GM21723 (cell line): Measurements from ENCODE around the gene PDS5A.
"Not testable (repeated sequence)": the region's sequence is repeated elsewhere in the genome, so short reads cannot be mapped to it uniquely, and the experiment has no call there.

ENCODE experiments used
- ATAC-seq: cut with Tn5 transposase; IDR thresholded peaks from one replicate; pipeline ENCODE4 v1.9.1; 2021; ENCODE audit warnings: mild to moderate bottlenecking, moderate library complexity; ENCODE audit not compliant: unreplicated experiment

PDS5A gene

DNA sequence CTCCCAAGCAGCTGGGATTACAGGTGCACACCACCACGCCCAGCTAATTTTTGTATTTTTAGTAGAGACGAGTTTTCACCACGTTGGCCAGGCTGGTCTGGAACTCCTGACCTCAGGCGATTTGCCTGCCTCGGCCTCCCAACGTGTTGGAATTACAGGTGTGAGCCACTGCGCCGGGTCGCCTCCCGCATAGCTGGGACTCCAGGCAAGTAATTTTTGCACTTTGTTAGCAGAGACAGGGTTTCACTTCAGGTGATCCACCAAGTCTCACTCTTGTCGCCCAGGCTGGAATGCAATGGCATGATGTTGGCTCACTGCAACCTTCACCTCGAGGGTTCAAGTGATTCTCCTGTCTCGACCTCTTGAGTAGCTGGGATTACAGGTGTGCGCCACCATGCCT, 137.2 kb downstream of the PDS5A start:
- ATAC-seq = not testable (repeated sequence)

DNA sequence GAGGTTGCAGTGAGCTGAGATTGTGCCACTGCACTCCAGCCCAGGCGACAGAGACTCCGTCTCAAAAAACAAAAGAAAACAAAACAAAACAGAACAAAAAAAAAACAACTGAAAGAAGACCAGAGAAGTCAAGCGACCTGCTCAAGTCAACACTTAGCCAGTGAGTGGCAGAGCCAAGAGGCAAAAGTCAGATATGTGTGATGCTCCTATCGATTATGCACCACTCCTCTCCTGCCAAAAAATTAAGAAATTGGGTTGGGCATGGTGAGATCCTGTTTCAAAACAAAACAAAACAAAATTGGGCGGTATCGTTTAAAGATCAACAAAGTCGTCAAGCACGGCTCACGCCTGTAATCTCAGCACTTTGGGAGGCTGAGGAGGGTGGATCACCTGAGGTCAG, 137.7 kb downstream of the PDS5A start:
- no peak for ATAC-seq

DNA sequence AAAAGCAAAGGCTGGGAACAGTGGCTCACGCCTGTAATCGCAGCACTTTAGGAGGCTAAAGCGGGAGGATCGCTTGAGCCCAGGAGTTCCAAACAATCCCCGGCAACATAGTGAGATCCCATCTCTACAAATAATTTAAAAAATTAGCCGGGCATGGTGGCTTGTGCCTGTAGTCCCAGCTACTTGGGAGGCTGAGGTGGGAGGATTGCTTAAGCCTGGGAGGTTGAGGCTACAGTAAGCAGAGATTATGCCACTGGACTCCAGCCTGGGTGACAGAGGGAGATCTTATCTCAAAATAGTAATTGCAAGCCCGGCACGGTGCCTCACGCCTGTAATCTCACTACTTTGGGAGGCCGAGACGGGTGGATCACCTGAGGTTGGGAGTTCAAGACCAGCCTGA, 139.3 kb downstream of the PDS5A start:
- not testable (repeated sequence) for ATAC-seq

DNA sequence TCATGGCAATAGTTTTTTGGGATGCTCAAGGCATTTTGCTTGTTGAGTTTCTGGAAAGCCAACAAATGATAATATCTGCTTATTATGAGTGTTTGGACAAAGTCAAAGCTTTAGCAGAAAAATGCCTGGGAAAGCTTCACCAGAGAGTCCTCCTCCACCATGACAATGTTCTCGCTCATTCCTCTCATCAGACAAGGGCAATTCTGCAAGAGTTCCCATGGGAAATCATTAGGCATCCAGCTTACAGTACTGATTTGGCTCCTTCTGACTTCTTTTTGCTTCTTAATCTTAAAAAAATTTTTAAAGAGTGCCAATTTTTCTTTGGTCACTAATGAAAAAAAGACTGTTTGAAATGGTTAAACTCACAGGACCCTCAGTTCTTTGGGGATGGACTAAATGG, 143.4 kb downstream of the PDS5A start:
- ATAC-seq = no peak

DNA sequence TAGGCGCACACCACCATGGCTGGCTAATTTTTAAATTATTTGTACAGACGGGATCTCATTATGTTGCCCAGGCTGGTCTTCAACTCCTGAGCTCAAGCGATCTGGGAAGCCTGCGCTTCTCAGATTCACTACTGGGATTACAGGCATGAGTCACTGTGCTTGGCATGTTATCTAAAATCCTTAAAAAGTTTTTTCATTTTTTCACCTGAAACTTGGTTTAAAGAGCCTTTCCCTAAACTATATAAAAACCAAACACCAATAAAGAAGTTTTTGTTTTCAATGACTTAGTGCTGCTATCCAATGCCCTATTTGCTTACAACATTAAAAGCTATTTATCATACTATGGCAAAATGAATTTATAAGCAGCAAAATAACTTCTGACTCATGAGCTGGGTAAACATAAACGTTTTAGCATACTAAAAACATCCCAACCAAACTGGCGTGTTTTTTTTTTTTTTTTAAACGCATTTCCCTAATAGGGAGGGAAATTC, 151.9 kb downstream of the PDS5A start:
- ATAC-seq = no peak

DNA sequence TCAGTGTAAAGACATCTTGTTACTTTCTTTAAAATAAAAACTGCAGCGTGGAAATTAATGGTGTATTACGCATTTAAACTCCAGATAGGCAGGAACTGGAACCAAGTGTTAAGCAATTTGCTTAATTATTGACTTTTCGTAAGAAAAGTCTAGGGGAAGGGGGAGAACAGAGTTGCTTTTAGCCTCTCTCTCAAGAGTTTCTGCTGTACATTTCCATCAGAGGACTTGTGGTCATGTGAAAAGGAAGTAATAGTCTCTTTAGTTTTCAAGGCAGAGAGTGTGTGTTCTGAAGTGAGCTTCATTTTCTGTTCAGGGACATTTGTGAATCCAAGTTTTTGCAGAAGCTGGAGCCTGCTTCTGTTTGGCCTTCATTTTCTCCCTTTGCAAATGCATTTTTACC, 152.6 kb downstream of the PDS5A start:
- no peak for ATAC-seq

DNA sequence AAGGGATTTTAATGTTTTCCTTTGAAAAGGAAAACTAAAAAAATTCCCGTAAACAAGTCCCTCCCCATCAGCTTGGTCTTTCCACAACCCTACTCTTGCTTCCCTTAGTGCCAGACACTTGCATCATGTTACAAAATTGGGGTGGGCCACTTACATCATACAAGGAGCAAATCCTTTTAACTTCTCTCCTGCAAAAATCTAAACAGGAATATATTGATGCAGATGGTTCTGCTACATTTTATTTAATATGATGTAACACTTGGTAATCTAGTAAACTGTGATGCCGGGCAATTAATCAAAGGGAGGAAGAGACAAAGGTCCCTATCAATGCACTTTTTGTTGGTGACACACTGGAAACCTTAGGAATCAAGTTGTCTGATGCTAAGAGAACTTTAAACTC, 154.5 kb downstream of the PDS5A start:
- ATAC-seq = no peak

DNA sequence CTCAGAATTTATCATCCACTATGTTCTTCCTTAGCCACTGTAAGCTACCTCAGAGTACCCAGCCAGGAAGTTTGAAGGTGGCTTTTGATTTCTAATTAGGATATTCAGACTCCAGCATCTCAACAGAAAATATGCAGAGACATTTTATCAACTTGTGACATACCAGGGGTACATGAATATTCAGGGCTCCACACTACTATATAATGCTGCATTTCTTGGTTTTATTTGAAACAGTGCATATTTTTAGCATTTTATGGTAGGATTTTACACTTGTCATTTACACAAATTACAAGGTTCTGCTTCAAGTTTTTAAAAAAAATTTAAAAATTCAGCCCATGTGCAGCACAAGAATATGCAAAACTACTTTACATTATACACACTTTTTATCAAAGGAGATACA, 155.0 kb downstream of the PDS5A start:
- no peak for ATAC-seq

DNA sequence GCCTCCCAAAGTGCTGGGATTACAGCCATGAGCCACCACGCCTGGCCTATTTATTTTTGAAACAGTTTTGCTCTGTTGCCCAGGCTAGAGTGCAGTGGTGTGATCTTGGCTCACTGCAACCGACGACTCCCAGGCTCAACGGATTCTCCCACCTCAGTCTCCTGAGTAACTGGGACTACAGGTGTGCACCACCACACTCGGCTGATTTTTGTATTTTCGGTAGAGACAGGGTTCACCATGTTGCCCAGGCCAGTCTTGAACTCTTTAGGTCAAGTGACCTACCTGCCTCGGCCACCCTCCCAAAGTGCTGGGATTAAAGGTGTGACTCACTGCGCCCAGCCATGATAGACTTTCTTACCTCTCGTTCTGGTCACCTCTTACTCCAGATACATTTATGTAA, 155.8 kb downstream of the PDS5A start:
- ATAC-seq = no peak

DNA sequence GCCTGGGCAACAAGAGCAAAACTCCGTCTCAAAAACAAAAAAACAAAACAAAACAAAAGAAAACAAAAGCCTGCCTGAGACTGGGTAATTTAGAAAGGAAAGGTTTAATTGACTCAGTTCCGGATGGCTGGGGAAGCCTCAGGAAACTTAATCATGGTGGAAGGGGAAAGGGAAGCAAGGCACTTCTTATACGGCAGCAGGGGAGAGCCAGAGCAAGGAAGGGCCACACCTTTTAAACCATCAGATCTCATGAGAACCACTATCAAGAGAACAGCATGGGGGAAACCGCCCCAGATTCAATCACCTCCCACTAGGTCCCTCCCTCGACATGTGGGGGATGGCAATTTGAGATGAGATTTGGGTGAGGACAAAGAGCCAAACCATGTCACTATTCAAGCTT, 157.5 kb downstream of the PDS5A start:
- ATAC-seq = no peak

DNA sequence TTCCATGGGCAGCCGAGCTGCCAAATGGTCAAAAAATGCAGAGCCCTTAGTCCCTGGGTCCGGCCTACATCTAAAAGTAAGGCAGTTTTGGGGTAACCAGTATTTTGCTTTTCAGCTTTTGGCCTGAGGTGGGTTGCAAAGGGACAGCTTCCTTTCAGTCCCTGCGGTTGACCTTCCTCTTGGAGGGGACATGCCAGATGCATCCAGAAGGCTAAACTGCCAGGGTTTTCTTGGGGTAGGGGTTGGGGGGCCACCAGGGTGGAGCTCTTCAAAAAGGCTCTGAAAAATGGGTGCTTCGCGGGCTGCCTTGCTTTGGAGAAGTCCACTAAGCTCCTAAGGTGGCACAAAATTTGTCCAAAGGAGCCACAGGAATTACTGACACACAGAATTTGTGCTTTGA, 159.1 kb downstream of the PDS5A start:
- ATAC-seq = no peak

DNA sequence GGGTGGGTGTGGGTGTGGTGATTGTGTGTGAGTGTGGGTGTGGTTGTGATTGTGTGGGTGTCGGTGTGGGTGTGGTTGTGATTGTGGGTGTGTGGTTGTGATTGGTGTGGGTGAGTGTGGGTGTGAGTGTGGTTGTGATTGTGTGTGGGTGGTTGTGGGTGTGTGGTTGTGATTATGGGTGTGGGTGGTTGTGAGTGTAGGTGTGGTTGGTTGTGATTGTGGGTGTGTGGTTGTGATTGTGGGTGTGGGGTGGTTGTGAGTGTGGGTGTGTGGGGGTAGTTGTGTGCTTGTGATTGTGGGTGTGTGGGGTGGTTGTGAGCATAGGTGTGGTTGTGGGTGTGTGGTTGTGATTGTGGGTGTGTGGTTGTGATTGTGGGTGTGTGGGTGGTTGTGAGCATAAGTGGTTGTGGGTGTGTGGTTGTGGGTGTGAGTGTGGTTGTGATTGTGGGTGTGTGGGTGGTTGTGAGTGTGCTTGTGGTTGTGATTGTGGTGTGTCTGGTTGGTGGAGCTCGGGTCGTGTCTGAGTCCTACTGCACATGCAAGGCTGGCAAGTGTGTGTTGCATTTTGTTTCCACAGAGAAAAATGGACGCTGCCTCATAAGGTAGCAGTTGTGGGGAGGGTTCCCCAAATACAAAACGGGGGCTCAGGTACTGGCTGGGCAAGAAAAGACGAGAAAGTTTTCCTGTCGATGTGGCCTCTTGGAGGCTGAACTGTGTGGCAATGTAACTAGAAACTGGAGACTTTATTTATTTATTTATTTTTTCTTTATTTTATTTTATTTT, 163.1 kb downstream of the PDS5A start:
- ATAC-seq = no peak

DNA sequence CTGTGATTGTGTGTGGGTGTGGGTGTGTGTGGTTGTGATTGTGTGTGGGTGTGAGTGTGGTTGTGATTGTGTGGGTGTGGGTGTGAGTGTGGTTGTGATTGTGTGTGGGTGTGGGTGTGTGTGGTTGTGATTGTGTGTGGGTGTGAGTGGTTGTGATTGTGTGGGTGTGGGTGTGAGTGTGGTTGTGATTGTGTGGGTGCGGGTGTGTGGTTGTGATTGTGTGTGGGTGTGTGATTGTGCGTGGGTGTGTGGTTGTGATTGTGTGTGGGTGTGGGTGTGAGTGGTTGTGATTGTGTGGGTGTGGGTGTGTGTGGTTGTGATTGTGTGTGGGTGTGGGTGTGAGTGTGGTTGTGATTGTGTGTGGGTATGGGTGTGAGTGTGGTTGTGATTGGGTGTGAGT, 163.9 kb downstream of the PDS5A start:
- ATAC-seq = not testable (repeated sequence)

DNA sequence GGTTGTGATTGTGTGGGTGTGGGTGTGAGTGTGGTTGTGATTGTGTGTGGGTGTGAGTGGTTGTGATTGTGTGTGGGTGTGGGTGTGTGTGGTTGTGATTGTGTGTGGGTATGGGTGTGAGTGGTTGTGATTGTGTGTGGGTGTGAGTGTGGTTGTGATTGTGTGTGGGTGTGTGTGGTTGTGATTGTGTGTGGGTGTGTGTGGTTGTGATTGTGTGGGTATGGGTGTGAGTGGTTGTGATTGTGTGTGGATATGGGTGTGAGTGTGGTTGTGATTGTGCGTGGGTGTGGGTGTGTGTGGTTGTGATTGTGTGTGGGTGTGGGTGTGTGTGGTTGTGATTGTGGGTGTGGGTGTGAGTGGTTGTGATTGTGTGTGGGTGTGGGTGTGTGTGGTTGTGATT, 164.7 kb downstream of the PDS5A start:
- not testable (repeated sequence) for ATAC-seq

DNA sequence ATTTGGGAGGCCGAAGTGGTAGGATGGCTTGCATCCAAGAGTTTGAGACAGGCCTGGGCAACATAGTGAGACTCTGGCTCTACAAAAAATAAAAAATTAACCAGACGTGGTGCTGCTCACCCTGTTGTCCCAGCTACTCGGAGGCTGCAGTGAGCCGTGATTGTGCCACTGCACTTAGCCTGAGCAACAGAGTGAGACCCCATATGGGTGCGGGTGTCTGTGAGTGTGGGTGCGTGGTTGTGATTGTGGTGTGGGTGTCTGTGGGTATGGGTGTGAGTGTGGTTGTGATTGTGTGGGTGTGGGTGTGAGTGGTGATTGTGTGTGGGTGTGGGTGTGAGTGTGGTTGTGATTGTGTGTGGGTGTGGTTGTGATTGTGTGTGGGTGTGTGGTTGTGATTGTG, 165.2 kb downstream of the PDS5A start:
- no peak for ATAC-seq

DNA sequence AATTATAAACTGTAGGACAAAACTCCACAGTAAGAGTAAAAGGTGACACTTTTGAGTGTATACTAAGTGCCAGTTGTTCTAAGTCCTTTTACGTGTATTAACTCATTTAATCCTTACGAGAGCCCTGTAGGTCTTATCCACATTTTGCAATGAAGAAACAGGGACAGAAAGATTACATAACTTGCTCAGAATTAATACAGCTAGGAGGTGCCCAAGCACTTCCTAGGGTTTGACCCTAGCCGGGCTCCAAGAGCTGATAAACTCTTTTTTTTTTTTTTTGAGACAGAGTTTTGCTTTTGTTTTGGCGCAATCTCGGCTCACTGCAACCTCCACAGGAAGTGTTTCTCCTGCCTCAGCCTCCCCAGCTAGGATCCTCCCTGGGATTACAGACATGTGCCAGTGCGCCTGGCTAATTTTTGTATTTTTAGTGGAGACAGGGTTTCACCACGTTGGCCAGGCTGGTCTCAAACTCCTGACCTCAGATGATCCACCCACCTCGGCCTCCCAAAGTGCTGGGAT, 169.4 kb downstream of the PDS5A start:
- no peak for ATAC-seq

DNA sequence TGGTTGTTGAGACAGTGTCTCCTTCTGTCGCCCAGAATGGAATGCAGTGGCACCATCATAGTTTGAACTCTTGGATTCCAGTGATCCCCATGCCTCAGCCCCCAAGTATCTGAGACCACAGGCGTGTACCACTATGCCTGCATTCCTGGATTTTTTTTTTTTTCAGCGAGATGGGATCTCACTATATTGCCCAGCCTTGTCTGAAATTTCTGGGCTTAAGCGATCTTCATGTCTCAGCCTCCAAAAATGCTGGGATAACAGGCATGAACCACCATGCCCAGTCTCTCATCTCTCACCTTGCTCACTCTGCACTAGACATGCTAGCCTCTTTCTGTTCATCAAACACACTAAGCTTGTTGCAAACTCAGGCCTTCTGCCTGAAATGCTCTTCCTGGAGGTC, 175.7 kb downstream of the PDS5A start:
- no peak for ATAC-seq

DNA sequence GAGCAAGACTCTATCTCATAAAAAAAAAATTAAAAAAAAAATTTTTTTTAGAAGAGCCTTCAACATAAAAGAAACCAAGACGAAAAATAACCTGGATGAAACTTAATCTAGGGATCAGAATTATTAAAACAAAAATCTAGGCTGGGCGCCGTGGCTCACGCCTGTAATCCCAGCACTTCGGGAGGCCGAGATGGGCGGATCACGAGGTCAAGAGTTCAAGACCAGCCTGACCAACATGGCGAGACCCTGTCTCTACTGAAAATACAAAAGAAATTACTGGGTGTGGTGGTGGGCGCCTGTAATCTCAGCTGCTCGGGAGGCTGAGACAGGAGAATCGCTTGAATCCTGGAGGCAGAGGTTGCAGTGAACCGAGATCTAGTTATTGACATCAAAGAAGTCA, 184.7 kb downstream of the PDS5A start:
- ATAC-seq = not testable (repeated sequence)

DNA sequence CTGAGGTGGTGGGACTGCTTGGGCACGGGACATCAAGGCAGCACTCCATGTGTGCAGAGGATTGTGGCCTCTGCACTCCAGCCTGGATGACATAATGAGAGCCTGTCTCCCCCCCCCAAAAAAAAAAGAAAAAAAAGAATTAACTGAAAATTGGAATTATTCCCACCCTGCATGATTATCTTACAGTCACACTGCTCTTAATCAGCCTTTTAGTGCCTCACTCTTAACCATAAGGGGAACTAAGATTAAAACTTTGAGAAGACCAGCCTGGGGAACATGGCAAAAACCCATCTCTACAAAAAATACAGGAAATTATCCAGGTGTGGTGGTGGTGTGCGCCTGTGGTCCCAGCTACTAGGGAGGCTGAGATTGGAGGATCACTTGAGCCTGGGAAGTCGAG, 185.2 kb downstream of the PDS5A start:
- no peak for ATAC-seq

DNA sequence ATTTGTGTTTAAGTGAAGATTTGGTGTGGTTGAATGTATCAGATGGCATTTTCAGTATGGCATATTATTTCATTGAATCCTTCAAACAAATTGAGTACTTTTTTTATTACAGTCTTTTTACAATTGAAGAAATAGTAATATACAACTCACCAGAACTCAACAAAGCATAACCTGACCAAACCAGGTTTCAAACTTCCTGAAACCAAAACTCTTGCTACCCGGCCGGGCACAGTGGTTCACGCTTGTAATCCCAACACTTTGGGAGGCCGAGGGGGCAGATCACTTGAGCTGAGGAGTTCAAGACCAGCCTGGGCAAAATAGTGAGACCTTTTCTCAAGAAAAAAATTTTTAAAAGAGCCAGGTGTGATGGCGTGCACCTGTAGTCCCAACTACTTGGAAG, 185.6 kb downstream of the PDS5A start:
- no peak for ATAC-seq

DNA sequence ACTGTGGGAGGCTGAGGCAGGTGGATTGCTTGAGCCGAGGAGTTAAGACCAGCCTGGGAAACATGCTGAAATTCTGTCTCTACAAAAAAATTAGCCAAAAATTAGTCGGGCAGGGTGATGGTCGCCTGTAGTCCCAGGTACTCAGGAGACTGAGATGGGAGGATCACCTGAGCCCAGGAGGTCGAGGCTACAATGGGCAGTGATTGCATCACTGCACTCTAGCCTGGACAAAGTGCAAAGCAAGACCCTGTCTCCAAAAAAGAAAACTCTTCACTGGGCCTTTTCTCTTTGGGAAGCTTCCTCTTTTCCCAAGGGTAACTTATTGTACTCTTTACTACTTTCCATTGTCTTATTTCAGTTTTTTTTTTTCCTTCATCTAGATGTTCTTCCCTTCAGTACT, 190.9 kb downstream of the PDS5A start:
- no peak for ATAC-seq

DNA sequence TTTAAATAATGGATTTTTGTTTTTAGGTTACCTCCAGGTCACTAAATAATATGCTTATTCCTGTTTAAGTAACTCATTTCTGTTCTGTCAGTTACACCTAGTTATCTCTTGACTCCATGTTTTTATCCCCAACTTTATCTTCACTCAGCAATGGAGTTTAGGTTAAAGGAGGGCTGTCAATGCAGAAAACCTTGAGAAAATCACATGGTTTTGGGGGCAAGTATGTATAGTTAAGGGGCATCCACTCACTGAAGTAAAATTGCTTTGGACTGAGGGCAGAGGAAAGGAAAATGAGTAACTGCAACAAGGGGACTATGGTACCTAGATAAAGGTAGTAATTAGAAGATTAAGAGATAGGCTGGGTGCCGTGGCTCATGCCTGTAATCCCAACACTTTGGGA, 192.6 kb downstream of the PDS5A start:
- no peak for ATAC-seq

DNA sequence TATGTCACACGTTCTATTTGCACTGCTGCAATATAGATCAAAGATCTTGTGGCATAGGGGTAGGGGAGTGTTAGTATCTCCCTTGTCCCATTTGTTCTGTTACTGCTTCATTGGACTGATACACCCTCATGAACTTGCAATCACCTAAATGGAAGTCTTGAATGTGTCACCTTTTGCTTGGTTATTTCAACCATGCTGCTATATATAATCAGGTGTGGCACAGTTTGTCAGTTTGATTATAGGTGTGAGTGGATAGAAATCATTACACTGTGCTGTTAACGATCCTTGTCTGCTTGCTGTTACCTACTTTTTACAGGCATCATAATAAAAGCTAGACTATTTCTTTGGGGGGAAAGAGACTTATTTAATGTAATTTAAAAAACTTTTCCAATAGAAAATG, 195.7 kb downstream of the PDS5A start:
- not testable (repeated sequence) for ATAC-seq
